ENCODE data around the gene LCTL. TPM values are rescaled to one million over a fixed set of nuclear protein-coding genes. Genes with fewer than 3 reads are reported as not detected.
A peak's percentile ranks its signal among the peaks of the same experiment; 100 is the strongest.

LCTL gene
- 0.21 and 0.40 TPM in 2 replicates for total RNA-seq (2014; rRNA removed; shearing (Covaris generic))
- 0.06 TPM in 1 of 2 replicates, not detected in the other for polyA plus RNA-seq (2015; cell fraction: cytosol; rRNA removed)
- polyA plus RNA-seq (2015; cell fraction: nucleus; rRNA removed) = not detected in 2 replicates

DNA sequence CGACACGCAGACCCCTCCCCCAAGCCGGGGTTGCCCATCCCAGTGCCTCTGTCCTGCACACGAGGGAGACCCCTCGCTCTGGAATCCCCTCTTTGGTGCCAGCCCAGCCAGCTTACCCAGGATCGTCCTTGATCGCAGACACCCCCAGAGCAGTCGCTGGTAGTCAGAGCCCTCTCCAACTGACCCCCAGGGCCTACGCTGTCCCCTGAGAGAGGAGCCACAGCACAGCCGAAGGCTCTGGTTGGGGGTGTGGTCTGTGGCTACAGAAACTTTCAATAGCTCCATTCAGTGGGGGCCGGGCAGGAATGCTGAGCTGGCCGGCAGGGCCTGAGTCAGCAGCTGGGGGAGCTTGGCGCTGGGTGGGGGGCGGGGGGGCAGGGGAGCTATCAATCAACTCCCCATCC, at the start of gene LCTL:
Gene LCTL (minus strand): TSS at position 258 of the 404 bp plus-strand sequence. CDS start 633 bp downstream, outside the sequence.
- peak; percentile 71 for DNase-seq (ENCODE audit: low read depth, low spot score)
- in situ Hi-C loops (cut with HindIII; ENCODE audit: low pct_unique_long_range_greater_than_20kb, low sequenced_read_pairs) = no loop called here

- DNase-seq (ENCODE audit: low read depth, low spot score) = no peak
- in situ Hi-C loops (cut with HindIII; ENCODE audit: low pct_unique_long_range_greater_than_20kb, low sequenced_read_pairs) = no loop called here
Measured at GRCh38 chr15:66614951-66615760, 49.4 kb upstream of the LCTL start.

DNA sequence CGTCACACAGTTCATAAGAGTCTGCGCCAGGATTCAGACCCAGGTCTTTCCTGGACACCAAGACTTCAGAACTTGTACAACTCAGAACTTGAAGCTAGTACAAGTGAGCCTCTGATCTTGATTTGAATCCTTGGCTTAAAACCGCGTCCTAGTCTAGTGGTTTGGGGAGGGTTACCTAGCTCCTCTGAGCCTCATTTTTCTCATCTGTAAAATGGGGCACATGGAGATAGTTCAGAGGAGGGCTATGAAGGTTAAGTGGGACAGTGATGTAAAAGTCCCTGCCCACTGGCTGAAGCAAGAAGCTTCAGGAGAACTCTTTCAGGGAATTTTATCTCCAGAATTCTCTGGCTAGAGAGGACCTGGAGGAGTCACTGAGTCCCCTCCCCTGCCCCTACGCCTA, 48.7 kb upstream of the LCTL start:
- in situ Hi-C loops (cut with HindIII; ENCODE audit: low pct_unique_long_range_greater_than_20kb, low sequenced_read_pairs) = no loop called here

DNA sequence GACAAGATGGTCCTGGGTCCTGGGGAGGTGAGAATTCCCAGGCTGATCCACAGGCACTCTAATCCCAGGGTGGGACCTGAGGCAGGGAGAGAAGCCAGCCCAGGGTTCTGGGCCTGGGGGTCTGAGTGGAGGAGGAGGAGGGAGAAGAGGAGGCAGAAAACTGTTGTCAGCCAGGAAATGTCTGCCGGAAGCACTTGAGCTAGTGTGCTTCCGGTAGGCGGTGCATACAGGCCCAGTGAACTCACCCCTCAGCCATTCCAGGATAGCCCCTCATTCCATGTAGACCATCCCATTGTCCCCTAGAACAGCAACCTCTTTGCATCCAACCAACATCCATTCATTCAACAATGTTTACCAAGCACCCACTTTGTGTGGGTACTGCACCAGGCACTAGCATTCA, 47.9 kb upstream of the LCTL start:
- in situ Hi-C loops (cut with HindIII; ENCODE audit: low pct_unique_long_range_greater_than_20kb, low sequenced_read_pairs) = no loop called here
- no peak for DNase-seq (ENCODE audit: low read depth, low spot score)

More for the DNA sequence above, 48.7 kb upstream of the LCTL start:
- no peak for DNase-seq (ENCODE audit: low read depth, low spot score)

DNA sequence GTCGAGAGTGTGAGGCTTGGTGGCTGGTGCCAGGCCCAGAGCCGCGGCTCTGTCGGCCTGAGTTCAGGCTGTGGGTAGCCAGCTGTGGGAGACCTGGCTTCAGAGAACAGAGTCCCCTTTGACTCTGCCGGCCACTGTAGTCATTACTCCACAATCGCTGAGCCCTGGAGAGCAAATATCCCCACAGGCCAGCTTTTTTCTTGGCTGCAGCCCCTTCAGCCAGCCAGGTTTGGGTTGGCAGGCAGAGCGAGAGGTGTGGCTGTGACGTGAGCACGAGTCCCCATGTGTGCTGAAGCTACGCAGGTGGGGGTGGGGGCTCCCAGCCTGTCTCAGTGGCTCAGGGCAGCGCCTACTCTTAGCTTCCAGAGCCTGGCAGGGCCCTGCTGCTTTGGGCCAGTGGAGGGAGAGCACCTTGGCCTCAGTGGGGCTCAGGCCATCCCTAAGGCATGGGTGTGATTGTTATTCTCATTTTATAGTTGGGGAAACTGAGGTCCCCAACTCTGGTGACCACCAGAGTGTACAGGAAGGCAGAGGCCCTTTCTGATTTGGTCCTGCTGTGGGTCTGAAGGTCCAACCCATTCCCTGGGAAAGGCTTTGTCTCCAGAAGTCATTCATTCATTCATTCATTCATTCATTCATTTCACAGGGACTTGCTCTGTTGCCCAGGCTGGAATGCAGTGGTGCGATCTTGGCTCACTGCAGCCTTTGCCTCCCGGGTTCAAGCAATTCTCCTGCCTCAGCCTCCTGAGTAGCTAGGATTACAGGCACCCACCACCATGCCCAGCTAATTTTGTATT, 45.7 kb upstream of the LCTL start:
- peak; percentile 60 for DNase-seq (ENCODE audit: low read depth, low spot score)
- in situ Hi-C loops (cut with HindIII; ENCODE audit: low pct_unique_long_range_greater_than_20kb, low sequenced_read_pairs) = no loop called here

DNA sequence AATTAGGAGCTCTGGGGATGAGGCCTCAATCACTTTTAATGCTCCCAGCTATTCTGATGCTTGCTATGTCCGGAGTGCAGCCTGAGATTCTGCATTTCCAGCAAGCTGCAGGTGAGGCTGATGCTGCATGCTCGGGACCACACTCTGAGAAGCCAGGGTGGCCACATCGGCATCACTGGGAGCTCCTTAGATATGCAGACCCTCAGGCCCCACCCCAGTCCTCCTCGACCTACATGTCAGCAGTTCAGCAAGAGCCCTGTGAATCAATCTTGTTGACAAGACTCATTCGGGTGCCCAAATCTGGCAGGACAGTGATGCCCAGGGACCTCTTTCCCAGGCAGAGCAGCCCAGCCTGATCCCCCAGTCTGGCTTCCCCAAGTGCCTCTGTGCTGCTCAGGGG, 44.1 kb upstream of the LCTL start:
- no peak for DNase-seq (ENCODE audit: low read depth, low spot score)
- in situ Hi-C loops (cut with HindIII; ENCODE audit: low pct_unique_long_range_greater_than_20kb, low sequenced_read_pairs) = no loop called here

DNA sequence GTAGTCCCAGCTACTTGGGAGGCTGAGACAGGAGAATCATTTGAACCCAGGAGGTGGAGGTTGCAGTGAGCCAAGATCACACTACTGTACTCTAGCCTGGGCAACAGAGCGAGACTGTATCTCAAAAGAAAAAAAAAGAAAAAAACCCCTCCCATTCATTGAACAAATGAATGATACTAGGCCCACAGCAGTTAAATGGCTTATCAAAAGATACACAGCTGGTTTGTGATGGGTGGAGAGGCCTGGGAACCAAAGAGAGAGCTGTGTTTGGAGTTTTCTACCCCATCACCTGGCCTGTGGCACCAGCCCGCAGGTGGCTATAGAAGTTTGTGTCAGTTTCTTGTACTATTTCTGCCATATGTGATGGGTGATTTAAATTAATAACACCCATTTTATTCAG, 43.1 kb upstream of the LCTL start:
- in situ Hi-C loops (cut with HindIII; ENCODE audit: low pct_unique_long_range_greater_than_20kb, low sequenced_read_pairs) = no loop called here
- no peak for DNase-seq (ENCODE audit: low read depth, low spot score)

DNA sequence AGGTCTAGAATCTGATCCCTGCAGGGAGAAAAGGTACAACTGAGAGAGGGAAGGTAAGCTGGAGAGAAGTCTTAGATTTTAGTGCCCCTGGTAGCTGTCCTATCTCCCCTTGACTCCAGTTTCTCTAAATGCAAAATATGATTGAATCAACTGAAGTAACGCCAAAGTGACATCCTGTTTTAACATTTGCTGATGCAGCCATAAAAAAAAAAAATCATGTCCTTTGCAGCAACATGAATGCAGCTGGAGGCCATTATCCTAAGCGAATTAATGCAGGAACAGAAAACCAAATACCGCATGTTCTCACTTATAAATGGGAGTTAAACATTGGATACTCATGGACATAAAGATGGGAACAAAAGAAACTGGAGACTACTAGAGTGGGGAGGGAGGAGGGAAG, 42.4 kb upstream of the LCTL start:
- in situ Hi-C loops (cut with HindIII; ENCODE audit: low pct_unique_long_range_greater_than_20kb, low sequenced_read_pairs) = no loop called here
- no peak for DNase-seq (ENCODE audit: low read depth, low spot score)

GRCh38 chr15:66603301-66604179, 37.7 kb upstream of the LCTL start:
- DNase-seq (ENCODE audit: low read depth, low spot score) = peak; percentile 72
- in situ Hi-C loops (cut with HindIII; ENCODE audit: low pct_unique_long_range_greater_than_20kb, low sequenced_read_pairs) = no loop called here

- in situ Hi-C loops (cut with HindIII; ENCODE audit: low pct_unique_long_range_greater_than_20kb, low sequenced_read_pairs) = no loop called here
- no peak for DNase-seq (ENCODE audit: low read depth, low spot score)
Measured at GRCh38 chr15:66601521-66601920, 35.7 kb upstream of the LCTL start.

GRCh38 chr15:66600240-66600627, 34.4 kb upstream of the LCTL start:
- in situ Hi-C loops (cut with HindIII; ENCODE audit: low pct_unique_long_range_greater_than_20kb, low sequenced_read_pairs) = no loop called here

GRCh38 chr15:66599536-66600239, 33.9 kb upstream of the LCTL start:
- no peak for DNase-seq (ENCODE audit: low read depth, low spot score)
- in situ Hi-C loops (cut with HindIII; ENCODE audit: low pct_unique_long_range_greater_than_20kb, low sequenced_read_pairs) = no loop called here

More at GRCh38 chr15:66600240-66600627, 34.4 kb upstream of the LCTL start:
- no peak for DNase-seq (ENCODE audit: low read depth, low spot score)

GRCh38 chr15:66598095-66598815, 32.5 kb upstream of the LCTL start:
- no peak for DNase-seq (ENCODE audit: low read depth, low spot score)
- in situ Hi-C loops (cut with HindIII; ENCODE audit: low pct_unique_long_range_greater_than_20kb, low sequenced_read_pairs) = no loop called here

DNA sequence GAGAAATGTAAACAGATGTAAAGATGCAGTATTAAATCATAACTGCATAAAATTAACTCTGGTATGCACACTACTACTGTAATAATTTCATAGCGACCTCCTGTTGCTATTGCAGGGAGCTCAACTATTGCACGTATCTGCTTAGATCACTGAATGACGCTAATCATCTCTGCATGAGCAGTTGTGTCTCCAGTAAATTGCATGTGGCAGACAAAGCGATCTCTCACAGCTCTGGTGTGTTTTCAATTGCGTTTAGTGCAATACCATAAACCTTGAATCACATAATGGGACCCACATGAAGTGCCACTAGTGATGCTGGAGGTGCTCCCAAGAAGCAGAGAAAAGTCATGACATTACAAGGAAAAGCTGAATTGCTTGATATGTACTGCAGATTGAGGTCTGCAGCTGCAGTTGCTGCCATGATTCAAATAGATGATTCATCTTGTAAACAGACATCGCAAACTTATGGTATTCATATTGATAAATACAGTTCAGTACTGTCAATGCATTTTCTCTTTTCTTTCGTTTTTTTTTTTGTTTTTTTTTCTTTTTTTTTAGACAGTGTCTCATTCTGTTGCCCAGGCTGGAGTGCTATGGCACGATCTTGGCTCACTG, 30.2 kb upstream of the LCTL start:
- in situ Hi-C loops (cut with HindIII; ENCODE audit: low pct_unique_long_range_greater_than_20kb, low sequenced_read_pairs) = no loop called here
- DNase-seq (ENCODE audit: low read depth, low spot score) = peak; percentile 92

DNA sequence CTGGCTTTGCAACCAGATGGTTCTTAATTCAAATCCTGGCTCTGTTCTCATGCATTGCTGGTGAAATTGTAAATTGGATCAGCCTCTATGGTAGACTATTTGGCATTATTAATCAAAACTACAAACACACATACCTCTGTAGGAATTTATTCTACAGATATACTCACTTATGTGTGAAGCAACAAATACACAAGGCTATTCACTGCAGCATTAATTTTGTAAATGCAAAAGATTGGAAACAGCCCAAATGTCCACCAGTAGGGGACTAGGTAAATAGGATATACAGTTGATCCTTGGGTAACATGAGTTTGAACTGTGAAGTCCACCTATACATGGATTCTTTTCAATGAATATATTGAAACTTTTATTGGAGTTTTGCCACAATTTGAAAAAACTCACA, 29.5 kb upstream of the LCTL start:
- in situ Hi-C loops (cut with HindIII; ENCODE audit: low pct_unique_long_range_greater_than_20kb, low sequenced_read_pairs) = no loop called here
- no peak for DNase-seq (ENCODE audit: low read depth, low spot score)

- no peak for DNase-seq (ENCODE audit: low read depth, low spot score)
- in situ Hi-C loops (cut with HindIII; ENCODE audit: low pct_unique_long_range_greater_than_20kb, low sequenced_read_pairs) = no loop called here
Measured at GRCh38 chr15:66594836-66595235, 29.0 kb upstream of the LCTL start.
